SK-N-SH treated with all-trans-retinoic acid at 6 μM for 48 hours (cell line): ENCODE data around the gene PTHLH.

Source experiments
- ATAC-seq: fragments of 200-7000 bp; cut with Tn5 transposase; 3 replicates; pipeline ENCODE4 v1.9.1; 2020; ENCODE audit warnings: mild to moderate bottlenecking, moderate library complexity
- ARNTL ChIP-seq: fragments of 450-650 bp; formaldehyde crosslinking; IDR thresholded peaks from 2 replicates; pipeline ENCODE4 v1.5.0; 2020; ENCODE audit warnings: low read depth, mild to moderate bottlenecking, moderate library complexity, borderline replicate concordance
- BACH2 ChIP-seq: fragments of 250-450 bp; sonication (Bioruptor Pico); IDR thresholded peaks from 2 replicates; pipeline ENCODE4 v1.9.0; 2021; ENCODE audit warnings: mild to moderate bottlenecking, borderline replicate concordance
- CSDC2 ChIP-seq: fragments of 250-450 bp; sonication (Bioruptor Pico); IDR thresholded peaks from 2 replicates; pipeline ENCODE4 v1.5.0; 2020; ENCODE audit warnings: mild to moderate bottlenecking, moderate library complexity
- ESRRG ChIP-seq: fragments of 250-450 bp; sonication (Bioruptor Pico); IDR thresholded peaks from 2 replicates; pipeline ENCODE4 v1.6.1; 2021; ENCODE audit warnings: mild to moderate bottlenecking
- GLIS3 ChIP-seq: fragments of 250-450 bp; sonication (Bioruptor Pico); IDR thresholded peaks from 2 replicates; pipeline ENCODE4 v1.5.0; 2020; ENCODE audit warnings: mild to moderate bottlenecking, moderate library complexity
- ISL1 ChIP-seq: fragments of 250-450 bp; sonication (Bioruptor Pico); IDR thresholded peaks from 2 replicates; pipeline ENCODE4 v2.1.2; 2022; ENCODE audit warnings: mild to moderate bottlenecking, moderate library complexity
- OSR1 ChIP-seq: fragments of 250-450 bp; sonication (Bioruptor Pico); IDR thresholded peaks from 2 replicates; pipeline ENCODE4 v1.8.0; 2022; ENCODE audit warnings: moderate library complexity, mild to moderate bottlenecking, inconsistent platforms
- PPARA ChIP-seq: fragments of 250-450 bp; sonication (Bioruptor Pico); IDR thresholded peaks from 2 replicates; pipeline ENCODE4 v1.5.0; 2020; ENCODE audit warnings: mild to moderate bottlenecking, borderline replicate concordance
- RARB ChIP-seq: fragments of 250-450 bp; sonication (Bioruptor Pico); IDR thresholded peaks from 2 replicates; pipeline ENCODE4 v1.8.0; 2021; ENCODE audit warnings: mild to moderate bottlenecking, moderate library complexity
- SNAI2 ChIP-seq: fragments of 250-450 bp; sonication (Bioruptor Pico); IDR thresholded peaks from 2 replicates; pipeline ENCODE4 v1.5.0; 2020; ENCODE audit warnings: mild to moderate bottlenecking, moderate library complexity
- TCF4 ChIP-seq: fragments of 250-450 bp; sonication (Bioruptor Pico); IDR thresholded peaks from 2 replicates; pipeline ENCODE4 v1.8.0; 2021; ENCODE audit warnings: mild to moderate bottlenecking, moderate library complexity, borderline replicate concordance
- TOX ChIP-seq: fragments of 250-450 bp; sonication (Bioruptor Pico); IDR thresholded peaks from 2 replicates; pipeline ENCODE4 v1.8.0; 2021; ENCODE audit warnings: mild to moderate bottlenecking, moderate library complexity, borderline replicate concordance
- ZC3H10 ChIP-seq: fragments of 250-450 bp; sonication (Bioruptor Pico); IDR thresholded peaks from 2 replicates; pipeline ENCODE4 v1.5.1; 2021; ENCODE audit warnings: mild to moderate bottlenecking, moderate library complexity
- ZFP3 ChIP-seq: fragments of 250-450 bp; sonication (Bioruptor Pico); IDR thresholded peaks from 2 replicates; pipeline ENCODE4 v1.5.0; 2020; ENCODE audit warnings: mild to moderate bottlenecking, moderate library complexity
- ZFP30 ChIP-seq: fragments of 450-650 bp; formaldehyde crosslinking; IDR thresholded peaks from 2 replicates; pipeline ENCODE4 v1.5.0; 2022; ENCODE audit warnings: mild to moderate bottlenecking, moderate library complexity
- ZNF565 ChIP-seq: fragments of 450-650 bp; formaldehyde crosslinking; conservative IDR thresholded peaks from 2 replicates; pipeline ENCODE4 v1.5.0; 2020; ENCODE audit warnings: low read depth, mild to moderate bottlenecking, moderate library complexity
- ZNF70 ChIP-seq: fragments of 450-650 bp; formaldehyde crosslinking; IDR thresholded peaks from 2 replicates; pipeline ENCODE4 v1.5.0; 2020; ENCODE audit warnings: mild to moderate bottlenecking, moderate library complexity
- ZNF8 ChIP-seq: fragments of 450-650 bp; formaldehyde crosslinking; IDR thresholded peaks from 2 replicates; pipeline ENCODE4 v1.5.0; 2020; ENCODE audit warnings: mild to moderate bottlenecking, moderate library complexity
- TF ChIP-seq, protein P1 (sequence below): fragments of 250-450 bp; sonication (Bioruptor Pico); IDR thresholded peaks from 2 replicates; pipeline ENCODE4 v1.5.1; 2021; ENCODE audit warnings: mild to moderate bottlenecking, moderate library complexity
- TF ChIP-seq, protein P2 (sequence below): fragments of 250-450 bp; sonication (Bioruptor Pico); IDR thresholded peaks from 2 replicates; pipeline ENCODE4 v1.8.0; 2020; ENCODE audit warnings: mild to moderate bottlenecking, moderate library complexity, borderline replicate concordance
- TF ChIP-seq, protein P3 (sequence below): fragments of 250-450 bp; sonication (Bioruptor Pico); IDR thresholded peaks from 2 replicates; pipeline ENCODE4 v1.5.0; 2020; ENCODE audit warnings: mild to moderate bottlenecking, moderate library complexity
- TF ChIP-seq, protein P4 (sequence below): fragments of 250-450 bp; sonication (Bioruptor Pico); IDR thresholded peaks from 2 replicates; pipeline ENCODE4 v1.5.1; 2020; ENCODE audit warnings: low read depth, mild to moderate bottlenecking, moderate library complexity

The PTHLH gene

DNA sequence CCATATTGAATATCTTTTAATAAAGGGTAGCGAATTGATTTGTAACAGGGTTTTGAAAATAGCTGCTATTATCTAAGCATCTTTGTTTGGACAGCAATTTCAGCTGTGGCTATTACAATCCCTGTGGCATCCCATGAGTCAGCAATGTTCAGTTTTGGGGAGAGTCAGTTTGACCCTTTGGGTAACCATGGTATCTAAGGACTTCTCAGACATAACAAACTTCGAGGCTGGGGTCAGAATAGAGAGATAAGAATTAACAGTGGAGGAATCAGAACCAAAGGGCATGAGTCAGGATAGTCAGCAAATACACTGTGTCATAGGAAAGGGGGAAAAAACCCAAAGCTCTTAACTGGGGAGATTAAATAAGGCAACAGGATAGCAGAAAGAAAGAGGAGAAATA, 11.7 kb upstream of the PTHLH start:
- no peak for TF ChIP-seq TCF4 (CRISPR knock-in tag)
- TF ChIP-seq, protein P1, sequence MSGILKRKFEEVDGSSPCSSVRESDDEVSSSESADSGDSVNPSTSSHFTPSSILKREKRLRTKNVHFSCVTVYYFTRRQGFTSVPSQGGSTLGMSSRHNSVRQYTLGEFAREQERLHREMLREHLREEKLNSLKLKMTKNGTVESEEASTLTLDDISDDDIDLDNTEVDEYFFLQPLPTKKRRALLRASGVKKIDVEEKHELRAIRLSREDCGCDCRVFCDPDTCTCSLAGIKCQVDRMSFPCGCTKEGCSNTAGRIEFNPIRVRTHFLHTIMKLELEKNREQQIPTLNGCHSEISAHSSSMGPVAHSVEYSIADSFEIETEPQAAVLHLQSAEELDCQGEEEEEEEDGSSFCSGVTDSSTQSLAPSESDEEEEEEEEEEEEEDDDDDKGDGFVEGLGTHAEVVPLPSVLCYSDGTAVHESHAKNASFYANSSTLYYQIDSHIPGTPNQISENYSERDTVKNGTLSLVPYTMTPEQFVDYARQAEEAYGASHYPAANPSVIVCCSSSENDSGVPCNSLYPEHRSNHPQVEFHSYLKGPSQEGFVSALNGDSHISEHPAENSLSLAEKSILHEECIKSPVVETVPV (CRISPR knock-in tag) = no peak
- TF ChIP-seq SNAI2 (CRISPR knock-in tag) = no peak
- TF ChIP-seq, protein P2, sequence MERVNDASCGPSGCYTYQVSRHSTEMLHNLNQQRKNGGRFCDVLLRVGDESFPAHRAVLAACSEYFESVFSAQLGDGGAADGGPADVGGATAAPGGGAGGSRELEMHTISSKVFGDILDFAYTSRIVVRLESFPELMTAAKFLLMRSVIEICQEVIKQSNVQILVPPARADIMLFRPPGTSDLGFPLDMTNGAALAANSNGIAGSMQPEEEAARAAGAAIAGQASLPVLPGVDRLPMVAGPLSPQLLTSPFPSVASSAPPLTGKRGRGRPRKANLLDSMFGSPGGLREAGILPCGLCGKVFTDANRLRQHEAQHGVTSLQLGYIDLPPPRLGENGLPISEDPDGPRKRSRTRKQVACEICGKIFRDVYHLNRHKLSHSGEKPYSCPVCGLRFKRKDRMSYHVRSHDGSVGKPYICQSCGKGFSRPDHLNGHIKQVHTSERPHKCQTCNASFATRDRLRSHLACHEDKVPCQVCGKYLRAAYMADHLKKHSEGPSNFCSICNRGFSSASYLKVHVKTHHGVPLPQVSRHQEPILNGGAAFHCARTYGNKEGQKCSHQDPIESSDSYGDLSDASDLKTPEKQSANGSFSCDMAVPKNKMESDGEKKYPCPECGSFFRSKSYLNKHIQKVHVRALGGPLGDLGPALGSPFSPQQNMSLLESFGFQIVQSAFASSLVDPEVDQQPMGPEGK (CRISPR knock-in tag) = no peak
- no peak for TF ChIP-seq ZNF8 (CRISPR knock-in tag)
- no peak for TF ChIP-seq PPARA (CRISPR knock-in tag)
- TF ChIP-seq GLIS3 (CRISPR knock-in tag) = no peak
- no peak for TF ChIP-seq ARNTL (CRISPR knock-in tag)
- TF ChIP-seq ZNF70 (CRISPR knock-in tag) = no peak
- no peak for TF ChIP-seq OSR1
- TF ChIP-seq, protein P3, sequence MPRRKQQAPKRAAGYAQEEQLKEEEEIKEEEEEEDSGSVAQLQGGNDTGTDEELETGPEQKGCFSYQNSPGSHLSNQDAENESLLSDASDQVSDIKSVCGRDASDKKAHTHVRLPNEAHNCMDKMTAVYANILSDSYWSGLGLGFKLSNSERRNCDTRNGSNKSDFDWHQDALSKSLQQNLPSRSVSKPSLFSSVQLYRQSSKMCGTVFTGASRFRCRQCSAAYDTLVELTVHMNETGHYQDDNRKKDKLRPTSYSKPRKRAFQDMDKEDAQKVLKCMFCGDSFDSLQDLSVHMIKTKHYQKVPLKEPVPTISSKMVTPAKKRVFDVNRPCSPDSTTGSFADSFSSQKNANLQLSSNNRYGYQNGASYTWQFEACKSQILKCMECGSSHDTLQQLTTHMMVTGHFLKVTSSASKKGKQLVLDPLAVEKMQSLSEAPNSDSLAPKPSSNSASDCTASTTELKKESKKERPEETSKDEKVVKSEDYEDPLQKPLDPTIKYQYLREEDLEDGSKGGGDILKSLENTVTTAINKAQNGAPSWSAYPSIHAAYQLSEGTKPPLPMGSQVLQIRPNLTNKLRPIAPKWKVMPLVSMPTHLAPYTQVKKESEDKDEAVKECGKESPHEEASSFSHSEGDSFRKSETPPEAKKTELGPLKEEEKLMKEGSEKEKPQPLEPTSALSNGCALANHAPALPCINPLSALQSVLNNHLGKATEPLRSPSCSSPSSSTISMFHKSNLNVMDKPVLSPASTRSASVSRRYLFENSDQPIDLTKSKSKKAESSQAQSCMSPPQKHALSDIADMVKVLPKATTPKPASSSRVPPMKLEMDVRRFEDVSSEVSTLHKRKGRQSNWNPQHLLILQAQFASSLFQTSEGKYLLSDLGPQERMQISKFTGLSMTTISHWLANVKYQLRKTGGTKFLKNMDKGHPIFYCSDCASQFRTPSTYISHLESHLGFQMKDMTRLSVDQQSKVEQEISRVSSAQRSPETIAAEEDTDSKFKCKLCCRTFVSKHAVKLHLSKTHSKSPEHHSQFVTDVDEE = no peak
- no peak for TF ChIP-seq TOX (CRISPR knock-in tag)
- no peak for TF ChIP-seq ISL1 (CRISPR knock-in tag)
- TF ChIP-seq ZFP30 (CRISPR knock-in tag) = no peak
- no peak for TF ChIP-seq ZC3H10 (CRISPR knock-in tag)
- no peak for TF ChIP-seq RARB (CRISPR knock-in tag)
- TF ChIP-seq, protein P4, sequence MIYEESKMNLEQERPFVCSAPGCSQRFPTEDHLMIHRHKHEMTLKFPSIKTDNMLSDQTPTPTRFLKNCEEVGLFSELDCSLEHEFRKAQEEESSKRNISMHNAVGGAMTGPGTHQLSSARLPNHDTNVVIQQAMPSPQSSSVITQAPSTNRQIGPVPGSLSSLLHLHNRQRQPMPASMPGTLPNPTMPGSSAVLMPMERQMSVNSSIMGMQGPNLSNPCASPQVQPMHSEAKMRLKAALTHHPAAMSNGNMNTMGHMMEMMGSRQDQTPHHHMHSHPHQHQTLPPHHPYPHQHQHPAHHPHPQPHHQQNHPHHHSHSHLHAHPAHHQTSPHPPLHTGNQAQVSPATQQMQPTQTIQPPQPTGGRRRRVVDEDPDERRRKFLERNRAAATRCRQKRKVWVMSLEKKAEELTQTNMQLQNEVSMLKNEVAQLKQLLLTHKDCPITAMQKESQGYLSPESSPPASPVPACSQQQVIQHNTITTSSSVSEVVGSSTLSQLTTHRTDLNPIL (CRISPR knock-in tag) = no peak
- TF ChIP-seq ZNF565 (CRISPR knock-in tag) = no peak
- ATAC-seq = peak; percentile 61

DNA sequence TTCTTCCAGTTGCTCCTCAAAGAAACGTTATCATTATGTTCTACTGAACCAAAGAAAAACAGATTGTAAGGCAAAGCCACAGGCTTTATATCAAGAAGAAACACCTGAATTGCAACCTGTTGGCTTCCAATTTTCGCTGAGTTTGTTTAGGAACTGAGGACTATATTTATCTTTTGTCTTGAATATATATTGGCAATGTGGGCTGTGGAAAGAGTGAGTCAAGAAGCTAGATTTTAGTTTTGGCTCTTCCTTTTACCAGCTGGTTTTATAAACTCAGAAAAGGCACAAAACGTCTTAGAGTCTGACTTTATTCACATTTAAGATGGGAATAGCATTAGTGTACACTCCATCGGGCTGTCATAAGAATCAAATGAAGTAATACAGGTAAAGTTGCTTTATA, 10.4 kb upstream of the PTHLH start:
- TF ChIP-seq ISL1 (CRISPR knock-in tag) (no peak), SNAI2 (CRISPR knock-in tag) (no peak), RARB (CRISPR knock-in tag) (no peak), ESRRG (CRISPR knock-in tag) (no peak), ZNF565 (CRISPR knock-in tag) (no peak), TCF4 (CRISPR knock-in tag) (no peak), PPARA (CRISPR knock-in tag) (no peak), TOX (CRISPR knock-in tag) (no peak), CSDC2 (CRISPR knock-in tag) (no peak), OSR1 (no peak), GLIS3 (CRISPR knock-in tag) (no peak), ZFP3 (CRISPR knock-in tag) (no peak), BACH2 (CRISPR knock-in tag) (no peak), ZFP30 (CRISPR knock-in tag) (no peak), ZC3H10 (CRISPR knock-in tag) (no peak), ARNTL (CRISPR knock-in tag) (no peak)
- TF ChIP-seq, protein P1 (CRISPR knock-in tag) = no peak
- TF ChIP-seq, protein P4 (CRISPR knock-in tag) = no peak
- TF ChIP-seq, protein P2 (CRISPR knock-in tag) = no peak
- ATAC-seq = no peak
